ENCODE results near the gene NOX4. TPM values are rescaled to one million over a fixed set of nuclear protein-coding genes. Genes with fewer than 3 reads are reported as not detected.
"Not testable (repeated sequence)": the region's sequence is repeated elsewhere in the genome, so short reads cannot be mapped to it uniquely, and the experiment has no call there.

NOX4 gene
- polyA plus RNA-seq, 3 donors: not detected

GRCh38 chr11:89436071-89436470 lies 55.1 kb downstream of the NOX4 start:
- H3K27ac ChIP-seq (ENCODE audit: low read depth in 1 of 2, low read length in 2 of 2): no peak overlapping the region
- no peak overlapping the region for H3K4me3 ChIP-seq (replicated peaks in 1 of 3; ENCODE audit: low read depth in 2 of 3, low read length in 3 of 3)
- H3K9me3 Mint-ChIP-seq: peaks cover 0 to 2% (median 0%) of the 10 kb centered on the region in 7 donors
- no peaks in the 10 kb centered on the region for H3K36me3 Mint-ChIP-seq
- no CpG with 5 or more reads among the region's 3 CpGs for WGBS (ENCODE audit: insufficient coverage)
- no peak overlapping the region for H3K4me2 ChIP-seq (replicated peaks; ENCODE audit: extremely low read depth, low read length, poor library complexity, severe bottlenecking)
- H3K27me3 ChIP-seq (ENCODE audit: control insufficient read depth in 2 of 2, insufficient read depth in 2 of 2, low read length in 2 of 2): no peaks in the 10 kb centered on the region
- intact Hi-C loops (cut with micrococcal nuclease): no loop called here
- no peaks in the 10 kb centered on the region for H3K79me2 ChIP-seq (ENCODE audit: insufficient read depth, low read length)
- no peaks in the 10 kb centered on the region for H3K27me3 Mint-ChIP-seq (ENCODE audit: low read depth in 3 of 3)
- no peaks in the 10 kb centered on the region for H4K20me1 ChIP-seq (ENCODE audit: insufficient read depth, low read length)
- H3K9ac ChIP-seq (ENCODE audit: insufficient read depth, low read length, poor library complexity, severe bottlenecking): no peak overlapping the region
- H3K27ac Mint-ChIP-seq: no peak overlapping the region
- no peaks in the 10 kb centered on the region for H3K36me3 ChIP-seq (replicated peaks in 1 of 2; ENCODE audit: control insufficient read depth in 1 of 2, insufficient read depth in 2 of 2, low read length in 2 of 2)
- no peak for DNase-seq
- H3K9me3 ChIP-seq (replicated peaks in 1 of 2; ENCODE audit: control insufficient read depth in 1 of 2, insufficient read depth in 1 of 2, low read length in 2 of 2): no peaks in the 10 kb centered on the region
- no peaks in the 10 kb centered on the region for H3K4me1 Mint-ChIP-seq
- H2AFZ ChIP-seq (ENCODE audit: insufficient read depth, low read depth, low read length, poor library complexity, severe bottlenecking): no peak overlapping the region
- H3K4me3 Mint-ChIP-seq: no peak overlapping the region
- no peak for TF ChIP-seq CTCF (IDR thresholded peaks at IDR 0.05)
- H3K4me1 ChIP-seq (ENCODE audit: control insufficient read depth in 1 of 2, insufficient read depth in 2 of 2, low read length in 2 of 2): no peaks in the 10 kb centered on the region

- no peak for TF ChIP-seq CTCF (IDR thresholded peaks at IDR 0.05)
- intact Hi-C loops (cut with micrococcal nuclease): no loop called here
- WGBS (ENCODE audit: insufficient coverage): no CpG with 5 or more reads among the region's 1 CpG
Observed at GRCh38 chr11:89433278-89433677, 57.9 kb downstream of the NOX4 start.

GRCh38 chr11:89432182-89432581 lies 59.0 kb downstream of the NOX4 start:
- H3K27me3 ChIP-seq (ENCODE audit: control insufficient read depth in 2 of 2, insufficient read depth in 2 of 2, low read length in 2 of 2); H3K27ac ChIP-seq (ENCODE audit: low read depth in 1 of 2, low read length in 2 of 2); intact Hi-C loops (cut with micrococcal nuclease); H3K9ac ChIP-seq (ENCODE audit: insufficient read depth, low read length, poor library complexity, severe bottlenecking); H3K4me2 ChIP-seq (replicated peaks; ENCODE audit: extremely low read depth, low read length, poor library complexity, severe bottlenecking); H4K20me1 ChIP-seq (ENCODE audit: insufficient read depth, low read length); H3K36me3 ChIP-seq (replicated peaks in 1 of 2; ENCODE audit: control insufficient read depth in 1 of 2, insufficient read depth in 2 of 2, low read length in 2 of 2); H2AFZ ChIP-seq (ENCODE audit: insufficient read depth, low read depth, low read length, poor library complexity, severe bottlenecking); H3K4me3 Mint-ChIP-seq; H3K79me2 ChIP-seq (ENCODE audit: insufficient read depth, low read length); H3K27me3 Mint-ChIP-seq (ENCODE audit: low read depth in 3 of 3); H3K36me3 Mint-ChIP-seq; H3K4me1 Mint-ChIP-seq; H3K4me1 ChIP-seq (ENCODE audit: control insufficient read depth in 1 of 2, insufficient read depth in 2 of 2, low read length in 2 of 2); H3K4me3 ChIP-seq (replicated peaks in 1 of 3; ENCODE audit: low read depth in 2 of 3, low read length in 3 of 3); H3K27ac Mint-ChIP-seq; DNase-seq; H3K9me3 ChIP-seq (replicated peaks in 1 of 2; ENCODE audit: control insufficient read depth in 1 of 2, insufficient read depth in 1 of 2, low read length in 2 of 2): not testable (repeated sequence)
- H3K9me3 Mint-ChIP-seq: peaks cover 2 to 11% (median 6%) of the 10 kb centered on the region in 7 donors
- no CpG with 5 or more reads among the region's 3 CpGs for WGBS (ENCODE audit: insufficient coverage)

More at GRCh38 chr11:89433278-89433677, 57.9 kb downstream of the NOX4 start:
- no peak overlapping the region for H2AFZ ChIP-seq (ENCODE audit: insufficient read depth, low read depth, low read length, poor library complexity, severe bottlenecking)
- Mint-ChIP-seq H3K36me3 (no peaks in the 10 kb centered on the region), H3K27me3 (ENCODE audit: low read depth in 3 of 3) (no peaks in the 10 kb centered on the region), H3K9me3 (peaks cover 0 to 7% (median 3%) of the 10 kb centered on the region in 7 donors), H3K27ac (no peak overlapping the region), H3K4me1 (no peaks in the 10 kb centered on the region), H3K4me3 (no peak overlapping the region)
- no peaks in the 10 kb centered on the region for H3K9me3 ChIP-seq (replicated peaks in 1 of 2; ENCODE audit: control insufficient read depth in 1 of 2, insufficient read depth in 1 of 2, low read length in 2 of 2)
- no peak overlapping the region for H3K4me3 ChIP-seq (replicated peaks in 1 of 3; ENCODE audit: low read depth in 2 of 3, low read length in 3 of 3)
- no peak for DNase-seq
- no peak overlapping the region for H3K4me2 ChIP-seq (replicated peaks; ENCODE audit: extremely low read depth, low read length, poor library complexity, severe bottlenecking)
- H3K9ac ChIP-seq (ENCODE audit: insufficient read depth, low read length, poor library complexity, severe bottlenecking): no peak overlapping the region
- no peaks in the 10 kb centered on the region for H3K79me2 ChIP-seq (ENCODE audit: insufficient read depth, low read length)
- H4K20me1 ChIP-seq (ENCODE audit: insufficient read depth, low read length): no peaks in the 10 kb centered on the region
- no peaks in the 10 kb centered on the region for H3K27me3 ChIP-seq (ENCODE audit: control insufficient read depth in 2 of 2, insufficient read depth in 2 of 2, low read length in 2 of 2)
- H3K36me3 ChIP-seq (replicated peaks in 1 of 2; ENCODE audit: control insufficient read depth in 1 of 2, insufficient read depth in 2 of 2, low read length in 2 of 2): no peaks in the 10 kb centered on the region
- no peaks in the 10 kb centered on the region for H3K4me1 ChIP-seq (ENCODE audit: control insufficient read depth in 1 of 2, insufficient read depth in 2 of 2, low read length in 2 of 2)
- H3K27ac ChIP-seq (ENCODE audit: low read depth in 1 of 2, low read length in 2 of 2): no peak overlapping the region

Data from CD14-positive monocyte (primary cell).